NCI-H1048 (cell line): Measurements from ENCODE around the gene NPHP1.
"Not testable (repeated sequence)": the region's sequence is repeated elsewhere in the genome, so short reads cannot be mapped to it uniquely, and the experiment has no call there.

Experiments used
- DNase-seq: peaks from one replicate; lab custom pipeline; 2025; lab: John Stamatoyannopoulos, UW

Gene NPHP1

GRCh38 chr2:110197452-110197851, 7.4 kb downstream of the NPHP1 start:
- no peak for DNase-seq

GRCh38 chr2:110190169-110190568, 14.6 kb downstream of the NPHP1 start:
- not testable (repeated sequence) for DNase-seq

GRCh38 chr2:110182449-110182848, 22.4 kb downstream of the NPHP1 start:
- DNase-seq, result no peak

GRCh38 chr2:110180036-110180435, 24.8 kb downstream of the NPHP1 start:
- DNase-seq, result no peak

GRCh38 chr2:110173523-110173922, 31.3 kb downstream of the NPHP1 start:
- no peak for DNase-seq

GRCh38 chr2:110172506-110172905, 32.3 kb downstream of the NPHP1 start:
- no peak for DNase-seq

- DNase-seq, result no peak
Measured at GRCh38 chr2:110170102-110170501, 34.7 kb downstream of the NPHP1 start.

GRCh38 chr2:110167326-110168000, 37.4 kb downstream of the NPHP1 start:
- DNase-seq, result no peak

GRCh38 chr2:110166266-110166665, 38.5 kb downstream of the NPHP1 start:
- DNase-seq, result no peak

- DNase-seq, result no peak
Measured at GRCh38 chr2:110157153-110157793, 47.5 kb downstream of the NPHP1 start.

- not testable (repeated sequence) for DNase-seq
Measured at GRCh38 chr2:110154828-110155227, 50.0 kb downstream of the NPHP1 start.

GRCh38 chr2:110154188-110154587, 50.6 kb downstream of the NPHP1 start:
- DNase-seq, result not testable (repeated sequence)

GRCh38 chr2:110153416-110153815, 51.4 kb downstream of the NPHP1 start:
- no peak for DNase-seq

- no peak for DNase-seq
Measured at GRCh38 chr2:110152943-110153342, 51.9 kb downstream of the NPHP1 start.

GRCh38 chr2:110149330-110150220, 55.2 kb downstream of the NPHP1 start:
- DNase-seq, result no peak

GRCh38 chr2:110146945-110147332, 57.9 kb downstream of the NPHP1 start:
- DNase-seq, result no peak

GRCh38 chr2:110146183-110146944, 58.4 kb downstream of the NPHP1 start:
- no peak for DNase-seq

- no peak for DNase-seq
Measured at GRCh38 chr2:110143982-110144381, 60.8 kb downstream of the NPHP1 start.

- no peak for DNase-seq
Measured at GRCh38 chr2:110140401-110140800, 64.4 kb downstream of the NPHP1 start.

GRCh38 chr2:110134025-110134424, 70.8 kb downstream of the NPHP1 start:
- no peak for DNase-seq

GRCh38 chr2:110131166-110131565, 73.6 kb downstream of the NPHP1 start:
- no peak for DNase-seq

- no peak for DNase-seq
Measured at GRCh38 chr2:110130757-110131156, 74.1 kb downstream of the NPHP1 start.
